ENCODE data around the gene TACC2. TPM values are rescaled to one million over a fixed set of nuclear protein-coding genes. Genes with fewer than 3 reads are reported as not detected.

The TACC2 gene
- total and polyA plus RNA-seq, 9 of the 15 experiments (the other 6 are each of a cell fraction or from before 2014, with no cell fraction given), result under 0.01 to 0.35 (median 0.03) TPM; not detected in 6

DNA sequence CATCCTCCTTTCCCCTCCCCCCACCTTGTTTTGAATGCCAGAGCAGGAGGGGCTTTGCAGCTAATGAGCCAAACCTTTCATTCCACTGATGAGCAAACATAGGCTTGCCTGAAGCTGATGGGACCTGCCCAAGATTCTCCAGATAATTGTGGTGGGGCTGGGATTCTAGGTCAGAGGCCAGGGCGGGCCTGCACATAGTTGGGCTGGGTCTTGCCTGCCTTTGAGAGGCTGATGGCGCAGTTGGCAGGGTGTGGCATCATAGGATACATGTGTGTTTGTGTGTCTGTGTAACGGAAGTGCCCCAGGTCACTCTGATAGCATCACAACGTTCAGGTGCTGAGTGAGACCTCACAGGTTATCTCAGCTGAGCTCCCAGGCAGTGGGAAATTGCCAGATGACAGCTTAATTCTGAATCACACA, 305.0 kb downstream of the TACC2 start:
- Histone ChIP-seq H4K20me1 (replicated peaks; ENCODE audit: control insufficient read depth, insufficient read depth, low read length) (no peaks in the 10 kb centered on the region), H3K9ac (ENCODE audit: insufficient read depth in 1 of 2, low read depth in 2 of 2, low read length in 2 of 2) (no peak overlapping the region), H3K4me2 (ENCODE audit: insufficient read depth, low read length) (no peak overlapping the region), H2AFZ (ENCODE audit: low read depth, low read length) (no peak overlapping the region), H3K9me1 (ENCODE audit: control insufficient read depth, insufficient read depth, low read length) (no peaks in the 10 kb centered on the region), H3K27ac (ENCODE audit: extremely low read depth, low read depth, low read length) (no peak overlapping the region), H3K4me3 (no peak overlapping the region), H3K27me3 (ENCODE audit: control insufficient read depth in 2 of 2, insufficient read depth in 2 of 2, low read length in 2 of 2) (no peaks in the 10 kb centered on the region; a peak in 1 of 5 replicates), H3K9me3 (replicated peaks; ENCODE audit: control insufficient read depth, insufficient read depth, low read depth, low read length) (no peaks in the 10 kb centered on the region), H3K4me1 (replicated peaks in 1 of 2; ENCODE audit: control insufficient read depth in 2 of 2, insufficient read depth in 2 of 2, low read length in 2 of 2) (no peaks in the 10 kb centered on the region), H3K79me2 (ENCODE audit: control insufficient read depth, insufficient read depth, low read length) (no peaks in the 10 kb centered on the region), H3K36me3 (ENCODE audit: control insufficient read depth, insufficient read depth, low read length) (no peaks in the 10 kb centered on the region)
- ATAC-seq (no peak), DNase-seq (ENCODE audit: extremely low read depth in 1 of 4, low spot score in 3 of 4) (no peak), FAIRE-seq (no peak)
- intact Hi-C loops (cut with micrococcal nuclease), result no loop called here
- in situ Hi-C loops (cut with MboI), result no loop called here
- POLR2A ChIA-PET, result no interaction called here
- TF ChIP-seq ZNF444 (CRISPR knock-in tag; IDR thresholded peaks at IDR 0.05), result no peak
- no peak for TF ChIP-seq NBN (IDR thresholded peaks at IDR 0.05; ENCODE audit: low read depth)
- no peak for TF ChIP-seq ZNF143 (CRISPR knock-in tag; IDR thresholded peaks at IDR 0.05)
- no peak for TF ChIP-seq HDAC8 (tag; IDR thresholded peaks at IDR 0.05)
- no peak for TF ChIP-seq TGIF2 (CRISPR knock-in tag; IDR thresholded peaks at IDR 0.05)
- no peak for TF ChIP-seq TARDBP (IDR thresholded peaks at IDR 0.05)
- TF ChIP-seq PML (IDR thresholded peaks at IDR 0.05; ENCODE audit: low read length), result no peak
- no peak for TF ChIP-seq SETDB1 (IDR thresholded peaks at IDR 0.05; ENCODE audit: low read length)
- no peak for TF ChIP-seq BMI1 (IDR thresholded peaks at IDR 0.05; ENCODE audit: low read length)
- TF ChIP-seq E2F3 (CRISPR knock-in tag; IDR thresholded peaks at IDR 0.05), result no peak
- no peak for TF ChIP-seq NCOA4 (IDR thresholded peaks at IDR 0.05; ENCODE audit: partially characterized antibody)
- no peak for TF ChIP-seq ZNF699 (CRISPR knock-in tag; IDR thresholded peaks at IDR 0.05; ENCODE audit: insufficient replicate concordance)
- no peak for TF ChIP-seq BCL6 (CRISPR knock-in tag; IDR thresholded peaks at IDR 0.05)
- no peak for TF ChIP-seq CBX3 (IDR thresholded peaks at IDR 0.05; ENCODE audit: borderline replicate concordance in 1 of 2, low read length in 2 of 2)
- TF ChIP-seq MEIS2 (IDR thresholded peaks at IDR 0.05; ENCODE audit: partially characterized antibody), result no peak
- no peak for TF ChIP-seq ZNF431 (CRISPR knock-in tag; IDR thresholded peaks at IDR 0.05)
- TF ChIP-seq HMG20A (CRISPR knock-in tag; conservative IDR thresholded peaks at IDR 0.05), result no peak
- no peak for TF ChIP-seq WHSC1 (IDR thresholded peaks at IDR 0.05; ENCODE audit: low read length)
- no TSS peak for BruUV-seq (replicated peaks)
- WGBS (ENCODE audit: insufficient coverage, low coverage, missing lambda C conversion rate), result 0% methylated on average over 4 of the region's 4 CpGs
- CTCF ChIA-PET (ENCODE audit: low intra/inter-chr PET ratio), result no interaction called here
